NCI-H748 (cell line): ENCODE measurements around the gene KCNJ9.
"Not testable (repeated sequence)": the region's sequence is repeated elsewhere in the genome, so short reads cannot be mapped to it uniquely, and the experiment has no call there.

Experiments
- DNase-seq: peaks from one replicate; lab custom pipeline; 2025; ENCODE audit not compliant: unreplicated experiment; lab: John Stamatoyannopoulos, UW

KCNJ9 gene

DNA sequence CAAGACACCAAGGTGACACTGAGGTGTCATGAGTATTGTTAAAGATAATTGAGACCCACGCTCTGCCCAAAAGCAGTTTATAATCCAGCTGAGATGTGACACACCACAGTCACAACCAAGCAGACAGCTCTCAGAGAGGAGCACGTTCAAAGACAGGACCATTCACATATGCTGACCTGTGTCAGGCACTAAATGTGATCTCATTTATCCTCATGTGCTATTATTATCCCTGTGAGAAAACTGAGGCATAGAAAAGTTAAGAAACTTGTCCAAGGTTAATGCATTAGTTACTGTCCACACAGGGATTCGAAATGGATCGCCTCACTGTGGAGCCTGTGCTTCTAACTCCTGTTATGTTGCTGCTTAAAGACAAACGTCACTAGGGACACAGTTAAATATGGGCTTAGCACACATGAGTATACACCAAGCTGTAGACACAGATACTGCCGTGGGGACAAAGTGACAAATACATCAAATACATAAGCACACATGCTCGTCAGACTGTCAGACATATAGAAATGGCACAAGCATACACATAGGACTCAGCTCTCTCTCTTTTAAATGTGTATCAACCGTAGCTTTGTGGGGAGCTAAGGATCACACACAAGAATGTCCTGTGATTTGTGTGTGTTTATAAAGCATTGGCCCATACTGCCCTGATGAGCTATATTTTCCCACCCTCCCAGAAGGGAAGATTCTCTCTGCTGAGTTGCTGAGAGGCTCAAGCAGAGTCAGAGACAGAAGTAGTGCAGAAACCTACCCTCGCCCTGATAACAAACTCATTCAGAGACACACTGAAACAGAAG is 20.6 kb downstream of the KCNJ9 start:
- no peak for DNase-seq

DNA sequence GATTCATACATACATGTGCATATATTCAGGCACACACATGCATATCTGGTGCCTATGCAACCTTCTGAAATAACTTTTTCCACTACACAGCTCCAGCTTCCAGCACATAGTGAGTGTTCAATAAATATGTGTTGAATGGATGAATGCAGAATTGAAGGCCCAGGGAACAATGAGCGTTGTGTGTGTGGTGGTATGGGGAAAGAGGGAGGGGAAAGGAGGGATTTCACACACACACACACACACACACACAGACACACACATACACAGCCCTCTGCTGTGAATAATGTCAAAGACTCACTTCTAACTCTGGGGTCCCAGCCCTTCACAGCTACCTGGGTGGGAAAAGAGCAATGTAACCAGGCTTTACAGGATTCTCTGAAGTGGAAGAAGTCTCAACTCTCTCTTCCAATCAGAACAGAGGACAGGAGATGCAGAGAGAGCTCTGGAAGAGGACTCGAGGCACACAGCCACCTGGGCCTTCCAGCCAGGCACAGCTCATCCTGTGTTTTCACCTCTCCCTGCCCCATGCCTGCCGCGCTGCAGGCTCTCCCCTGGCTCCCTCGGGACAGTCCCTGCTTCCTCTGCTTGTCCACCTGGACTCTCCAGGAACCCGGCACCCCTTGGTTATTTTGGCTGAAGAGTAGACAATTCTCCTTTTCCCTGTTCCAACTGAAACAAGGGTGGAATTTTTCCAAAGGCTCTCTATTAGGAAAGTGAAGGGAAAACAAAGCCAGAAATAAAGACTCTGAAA is 22.5 kb downstream of the KCNJ9 start:
- DNase-seq = no peak

GRCh38 chr1:160104486-160104885 is 23.1 kb downstream of the KCNJ9 start:
- no peak for DNase-seq

- no peak for DNase-seq
Observed at GRCh38 chr1:160105155-160105554, 23.8 kb downstream of the KCNJ9 start.

- DNase-seq = no peak
Observed at GRCh38 chr1:160107512-160107911, 26.2 kb downstream of the KCNJ9 start.

- no peak for DNase-seq
Observed at GRCh38 chr1:160108888-160109662, 27.7 kb downstream of the KCNJ9 start.

GRCh38 chr1:160109686-160110085 is 28.3 kb downstream of the KCNJ9 start:
- no peak for DNase-seq

GRCh38 chr1:160111462-160111861 is 30.1 kb downstream of the KCNJ9 start:
- not testable (repeated sequence) for DNase-seq

- no peak for DNase-seq
Observed at GRCh38 chr1:160112357-160112756, 31.0 kb downstream of the KCNJ9 start.

- no peak for DNase-seq
Observed at GRCh38 chr1:160113407-160113806, 32.1 kb downstream of the KCNJ9 start.

- DNase-seq = no peak
Observed at GRCh38 chr1:160114085-160114484, 32.7 kb downstream of the KCNJ9 start.

GRCh38 chr1:160115545-160116282 is 34.4 kb downstream of the KCNJ9 start, which contains the start of gene ATP1A2:
Gene ATP1A2, plus strand, starts transcription at chr1:160115759. Its CDS starts 103 bp downstream, at chr1:160115862.
- no peak for DNase-seq

DNA sequence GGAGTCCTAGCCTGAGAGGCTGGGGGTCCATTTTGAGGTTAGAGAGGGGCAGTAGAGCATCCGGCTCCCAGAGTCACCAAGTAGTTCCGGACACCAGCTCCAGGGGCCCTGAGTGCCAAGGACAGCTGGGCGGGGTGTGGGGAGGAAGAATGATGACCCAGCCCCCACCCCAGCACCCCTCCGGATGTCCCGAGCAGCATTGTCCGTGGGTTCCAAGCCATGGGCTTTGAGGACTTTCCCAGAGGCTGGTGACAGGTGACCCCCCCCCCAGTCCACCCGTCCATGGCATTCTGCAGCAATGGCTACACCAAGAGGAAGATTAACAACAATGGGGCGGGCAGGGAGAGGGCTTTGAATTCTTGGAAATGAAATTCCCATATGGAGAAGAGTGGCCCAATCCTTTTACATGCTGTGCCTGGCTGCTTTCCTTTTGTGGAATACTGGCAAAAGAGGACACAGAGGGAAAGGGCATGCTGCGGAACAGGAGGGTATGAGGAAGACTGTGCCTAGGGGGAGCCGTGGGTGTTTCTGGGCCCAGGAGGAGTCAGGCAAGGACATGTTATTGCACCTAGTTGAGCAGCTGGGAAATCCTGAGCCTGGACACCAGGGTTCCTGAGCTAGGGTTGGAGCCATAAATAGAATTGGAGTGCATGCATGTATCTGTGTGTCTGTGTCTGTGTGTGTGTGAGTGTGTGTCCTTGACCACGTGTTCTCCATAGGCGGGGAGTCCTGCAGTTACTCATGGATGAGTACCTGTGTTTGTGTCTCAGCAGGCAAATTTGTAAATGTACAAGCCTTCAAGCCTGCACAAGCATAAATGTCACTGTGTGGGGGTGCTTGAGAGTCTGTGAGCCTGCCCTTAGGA is 35.2 kb downstream of the KCNJ9 start:
- no peak for DNase-seq

- DNase-seq = no peak
Observed at GRCh38 chr1:160117300-160117699, 36.0 kb downstream of the KCNJ9 start.

GRCh38 chr1:160117709-160118183 is 36.4 kb downstream of the KCNJ9 start:
- DNase-seq = no peak

- DNase-seq = no peak
Observed at GRCh38 chr1:160118928-160119327, 37.6 kb downstream of the KCNJ9 start.

DNA sequence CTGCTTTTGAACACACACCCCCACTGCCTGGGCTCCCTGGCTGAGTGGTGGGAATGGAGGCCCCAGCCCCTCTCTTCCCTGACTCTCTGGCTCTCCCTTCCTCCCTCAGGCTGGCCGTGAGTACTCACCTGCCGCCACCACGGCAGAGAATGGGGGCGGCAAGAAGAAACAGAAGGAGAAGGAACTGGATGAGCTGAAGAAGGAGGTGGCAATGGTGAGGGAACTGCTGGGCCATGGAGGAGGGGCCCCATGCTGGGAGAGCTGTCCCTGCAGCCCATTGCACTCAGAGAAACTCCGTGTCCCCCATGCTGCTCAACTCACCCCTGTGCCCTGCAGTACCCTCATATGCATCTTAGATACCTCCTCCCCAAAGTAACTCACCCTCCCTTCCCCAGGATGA is 39.5 kb downstream of the KCNJ9 start:
- DNase-seq = no peak

DNA sequence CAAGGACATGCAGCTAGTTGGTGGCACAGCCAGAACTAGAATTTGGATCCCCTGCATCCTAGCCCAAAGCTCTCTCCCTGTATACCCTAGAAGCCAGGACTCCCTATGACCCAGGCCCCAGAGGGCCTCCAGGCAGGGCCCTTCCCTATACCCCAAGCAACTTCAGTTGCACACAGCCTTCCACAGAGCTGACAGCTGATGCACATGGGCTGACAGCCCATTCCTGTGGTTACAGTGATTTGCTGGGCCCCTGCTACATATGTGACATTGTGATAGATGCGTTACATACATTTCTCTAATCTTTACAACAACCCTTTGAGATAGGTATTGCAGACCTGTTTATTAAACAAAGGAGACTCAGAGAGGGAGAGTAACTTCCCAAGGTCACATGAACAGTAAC is 40.0 kb downstream of the KCNJ9 start:
- DNase-seq = no peak

DNA sequence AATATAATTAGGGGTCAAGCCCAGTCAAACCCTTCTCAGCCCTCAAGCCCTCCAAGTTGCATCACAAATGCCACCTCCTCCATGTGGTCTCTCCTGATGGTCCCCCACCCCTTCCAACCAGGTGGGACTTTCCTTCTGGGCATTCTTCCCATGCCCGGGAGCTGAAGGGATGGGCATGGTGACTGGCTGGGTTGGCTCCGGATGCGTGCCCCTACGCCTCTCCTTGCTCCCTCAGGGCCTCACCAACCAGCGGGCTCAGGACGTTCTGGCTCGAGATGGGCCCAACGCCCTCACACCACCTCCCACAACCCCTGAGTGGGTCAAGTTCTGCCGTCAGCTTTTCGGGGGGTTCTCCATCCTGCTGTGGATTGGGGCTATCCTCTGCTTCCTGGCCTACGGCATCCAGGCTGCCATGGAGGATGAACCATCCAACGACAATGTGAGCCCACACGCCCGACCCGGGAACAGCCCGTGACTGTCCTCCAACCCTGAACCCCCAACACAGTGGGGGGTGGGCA is 41.7 kb downstream of the KCNJ9 start:
- DNase-seq = no peak

- no peak for DNase-seq
Observed at GRCh38 chr1:160123726-160124125, 42.4 kb downstream of the KCNJ9 start.
